HG02852 (cell line): Measurements from ENCODE around the gene DRD3.

Source experiments
- ATAC-seq: cut with Tn5 transposase; IDR thresholded peaks from one replicate; pipeline ENCODE4 v1.9.1; 2021; ENCODE audit warnings: mild to moderate bottlenecking, moderate library complexity; ENCODE audit not compliant: unreplicated experiment

DRD3 gene

DNA sequence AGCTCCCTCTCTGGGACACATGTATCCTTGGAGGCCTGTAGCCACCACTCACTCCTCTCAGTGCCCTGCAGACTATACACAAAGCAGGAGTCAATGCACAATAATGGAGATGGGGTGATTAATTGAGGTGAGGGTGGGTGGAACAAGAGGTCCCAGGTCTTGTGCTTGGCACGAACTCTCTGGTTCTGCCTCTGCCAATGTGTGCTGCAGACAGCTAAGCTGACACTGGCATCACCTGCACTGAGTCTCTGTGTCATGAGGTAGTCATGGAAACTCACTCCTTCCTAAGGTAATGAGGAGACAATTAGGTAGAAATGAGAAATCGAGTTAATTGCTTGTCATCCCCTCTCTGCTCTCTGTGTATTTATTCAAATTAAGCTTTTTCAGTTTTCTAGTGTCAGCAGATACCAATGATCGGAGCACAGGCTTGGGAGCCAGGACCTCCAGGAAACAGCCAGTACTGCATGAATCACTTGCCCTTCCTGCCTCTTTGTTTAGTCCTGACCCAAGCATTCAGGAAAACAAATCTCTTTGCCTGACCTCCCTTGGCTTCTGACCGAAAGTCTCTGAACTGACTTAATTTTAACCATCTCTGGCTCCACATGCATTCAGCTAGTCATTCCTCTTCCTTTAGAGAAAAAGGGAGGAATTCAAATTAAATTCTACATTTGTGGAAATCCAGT, 56.7 kb downstream of the DRD3 start:
- ATAC-seq: no peak

DNA sequence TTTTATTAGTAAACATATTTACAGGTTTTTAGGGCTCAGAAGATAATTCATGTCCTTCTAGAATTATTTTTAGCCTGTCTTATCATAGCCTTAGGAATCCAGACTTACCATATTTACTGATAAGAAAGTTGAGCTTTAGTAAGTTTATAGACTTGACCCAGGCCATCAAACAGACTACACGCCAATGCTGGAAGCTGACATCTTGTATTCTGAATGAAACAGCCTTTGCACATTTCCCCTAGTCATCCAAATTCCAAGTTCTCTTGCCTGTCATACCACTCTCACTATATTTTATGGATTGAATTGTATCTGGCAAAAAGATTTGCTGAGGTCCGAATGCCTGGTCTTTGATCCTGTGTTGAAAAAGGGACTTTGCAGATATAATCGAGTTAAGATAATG, 58.6 kb downstream of the DRD3 start:
- no peak for ATAC-seq

DNA sequence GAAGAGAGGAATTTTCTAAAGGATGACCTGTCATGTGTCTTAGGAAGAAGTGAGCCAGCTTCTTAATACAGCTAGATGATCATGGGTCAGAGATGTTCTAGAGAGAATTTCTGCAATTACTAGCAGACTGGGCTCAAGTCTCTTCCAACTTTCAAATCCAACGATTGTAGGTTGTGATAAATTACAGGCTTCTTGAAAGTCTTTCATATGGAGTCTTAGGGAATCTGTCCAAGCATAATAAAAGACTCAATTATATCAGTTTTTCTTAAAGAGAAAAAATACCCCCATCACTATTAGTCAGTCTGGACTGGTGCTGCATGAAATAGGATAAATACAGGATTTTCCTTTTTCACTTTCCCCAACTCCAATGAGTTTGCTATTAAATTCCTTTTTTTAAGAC, 59.1 kb downstream of the DRD3 start:
- ATAC-seq: no peak

DNA sequence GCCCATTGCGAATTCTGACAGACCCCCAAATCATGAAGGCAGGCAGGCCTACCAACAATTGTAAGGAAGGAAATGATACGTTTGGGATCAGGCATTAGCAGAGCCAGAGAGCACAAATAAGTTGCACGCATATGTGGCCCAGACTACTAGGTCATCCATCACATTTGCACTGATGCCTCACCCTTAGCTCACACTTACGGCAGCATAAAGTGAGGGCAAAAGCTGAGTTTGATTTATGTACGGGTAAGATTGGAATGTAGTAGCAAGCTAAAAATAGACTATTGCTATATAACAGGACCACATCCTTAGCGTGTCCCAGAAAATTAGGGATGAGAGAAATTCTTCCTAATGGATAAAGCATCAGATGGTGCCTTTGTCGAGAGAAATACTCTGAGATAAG, 63.7 kb downstream of the DRD3 start:
- no peak for ATAC-seq

DNA sequence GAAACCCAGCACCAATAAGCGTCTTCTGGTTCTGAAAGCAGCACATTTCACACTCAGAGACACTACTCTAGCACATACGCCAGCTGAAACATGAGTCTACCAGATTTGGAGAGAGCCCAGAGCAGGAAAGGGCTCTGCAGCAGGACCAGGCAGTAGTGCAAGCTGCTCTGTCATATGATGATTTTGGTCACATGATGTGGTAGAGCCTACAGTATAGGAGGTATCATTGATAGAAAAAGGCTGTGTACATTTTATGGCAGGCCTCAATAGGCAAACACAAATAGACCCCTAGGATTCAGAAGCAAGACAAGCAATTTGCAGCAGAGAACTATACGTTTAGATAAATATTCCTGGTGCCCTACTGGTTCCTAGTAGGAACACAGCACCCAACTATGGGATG, 64.1 kb downstream of the DRD3 start:
- no peak for ATAC-seq

DNA sequence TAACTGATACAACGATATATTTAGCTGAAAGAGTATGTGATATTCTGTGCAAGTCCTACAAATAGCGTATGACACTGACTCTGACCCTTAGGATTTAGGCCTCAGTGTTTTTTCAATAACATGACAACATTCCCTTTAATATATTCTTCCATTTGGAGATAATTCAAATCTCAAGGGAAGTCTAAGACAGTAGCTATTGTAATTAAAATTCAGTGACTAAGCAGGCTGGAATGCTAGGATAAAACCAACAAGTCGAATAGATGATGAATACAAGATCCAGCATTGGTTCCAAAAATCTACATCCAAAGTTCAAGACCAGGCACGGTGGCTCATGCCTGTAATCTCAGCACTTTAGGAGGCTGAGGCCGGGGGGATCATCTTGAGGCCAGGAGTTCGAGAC, 66.2 kb downstream of the DRD3 start:
- ATAC-seq: no peak

DNA sequence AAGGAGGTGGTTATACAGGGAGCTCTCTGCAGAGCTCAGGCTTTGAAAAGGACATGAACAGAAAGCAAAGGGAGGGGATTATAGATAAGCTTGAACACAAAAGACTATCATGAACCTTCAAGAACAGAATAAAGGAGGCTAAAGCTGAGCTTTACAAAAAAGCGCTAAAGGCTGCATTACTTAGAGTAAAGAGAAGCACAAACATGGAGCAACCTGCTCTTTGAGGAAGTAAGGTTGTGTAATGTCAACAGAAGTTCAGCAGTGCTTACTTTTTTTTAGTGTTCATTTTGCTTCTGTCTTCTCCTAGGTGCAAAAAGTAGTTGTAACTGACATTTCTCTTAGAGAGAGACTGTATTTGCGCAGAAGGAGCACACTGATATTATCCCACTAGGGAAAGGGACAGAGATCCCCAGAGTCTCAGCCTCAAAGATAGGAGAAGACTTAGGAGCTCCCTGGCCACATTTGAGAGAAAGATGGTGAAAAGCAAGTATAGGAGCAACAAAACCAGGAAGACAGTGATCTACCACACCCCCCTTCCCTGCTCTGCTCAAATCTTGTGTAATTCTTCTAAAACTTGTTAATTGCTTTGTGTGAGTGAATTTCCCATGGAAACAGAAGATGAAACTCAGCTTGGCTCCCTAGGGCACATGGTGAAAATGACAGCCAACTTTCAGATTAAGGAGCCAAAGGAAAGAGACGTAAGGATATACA, 67.6 kb downstream of the DRD3 start:
- no peak for ATAC-seq

DNA sequence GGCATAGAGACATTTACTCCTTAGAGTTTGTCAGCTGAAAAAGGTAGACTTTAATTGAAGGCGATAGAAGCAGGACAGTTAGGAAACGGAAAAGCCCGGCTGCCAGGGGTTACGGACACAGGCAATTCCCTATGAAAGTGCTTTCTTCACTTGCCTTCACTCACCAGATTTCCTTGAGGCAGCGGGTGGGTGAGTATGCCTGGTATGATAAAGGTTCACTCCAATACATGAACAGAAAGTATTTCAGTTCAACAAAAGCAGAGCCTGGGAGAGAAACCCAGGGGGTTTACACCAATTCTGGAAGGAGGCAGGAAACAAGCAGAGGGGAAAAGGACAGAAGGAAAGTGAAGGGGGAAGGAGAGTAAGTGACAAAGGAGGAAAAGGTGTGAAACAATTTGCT, 68.4 kb downstream of the DRD3 start:
- no peak for ATAC-seq

DNA sequence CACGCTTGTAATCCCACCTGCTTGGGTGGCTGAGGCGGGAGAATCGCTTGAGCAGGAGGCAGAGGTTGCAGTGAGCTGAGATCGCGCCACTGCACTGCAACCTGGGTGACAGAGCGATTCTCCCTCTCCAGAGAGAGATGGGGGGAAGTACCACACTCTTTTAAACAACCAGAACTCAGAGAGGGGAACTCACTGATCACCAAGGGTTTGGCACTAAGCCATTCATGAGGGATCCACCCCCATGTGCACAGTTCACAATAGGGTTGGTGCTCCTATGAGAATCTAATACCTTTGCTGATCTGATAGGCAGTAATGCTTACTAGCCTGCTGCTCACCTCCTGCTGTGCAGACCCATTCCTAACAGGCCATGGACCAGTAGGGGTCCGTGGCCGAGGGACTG, 70.7 kb downstream of the DRD3 start:
- no peak for ATAC-seq

DNA sequence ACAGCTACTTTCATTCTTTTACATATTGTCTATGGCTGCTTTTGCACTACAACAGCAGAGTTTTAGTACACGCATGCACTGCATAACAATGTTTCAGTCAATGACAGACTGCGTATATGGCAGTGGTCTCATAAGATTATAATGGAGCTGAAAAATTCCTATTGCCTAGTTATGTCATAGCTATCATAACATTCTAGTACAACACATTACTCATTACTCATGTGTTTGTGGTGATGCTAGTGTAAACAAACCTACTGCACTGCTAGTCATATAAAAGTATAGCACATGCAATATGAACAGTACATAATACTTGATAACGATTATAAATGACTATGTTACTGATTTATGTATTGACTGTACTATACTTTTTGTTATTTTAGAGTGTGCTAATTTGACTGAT, 74.4 kb downstream of the DRD3 start:
- no peak for ATAC-seq

DNA sequence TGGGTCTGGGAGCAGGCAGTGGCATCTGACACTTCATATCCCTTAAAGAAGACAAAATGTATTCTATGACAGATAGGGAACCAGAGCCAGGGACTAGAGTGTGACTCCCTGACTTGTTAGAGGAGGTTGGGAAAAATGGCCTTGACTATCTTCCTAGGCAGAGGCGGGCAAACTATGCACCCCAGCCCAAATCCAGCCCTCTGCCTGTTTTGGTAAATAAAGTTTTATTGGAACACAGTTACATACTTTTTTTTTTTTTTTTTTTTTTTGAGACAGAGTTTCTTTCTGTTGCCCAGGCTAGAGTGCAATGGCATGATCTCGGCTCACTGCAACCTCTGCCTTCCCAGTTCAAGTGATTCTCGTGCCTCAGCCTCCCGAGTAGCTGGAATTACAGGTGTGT, 75.0 kb downstream of the DRD3 start:
- no peak for ATAC-seq

DNA sequence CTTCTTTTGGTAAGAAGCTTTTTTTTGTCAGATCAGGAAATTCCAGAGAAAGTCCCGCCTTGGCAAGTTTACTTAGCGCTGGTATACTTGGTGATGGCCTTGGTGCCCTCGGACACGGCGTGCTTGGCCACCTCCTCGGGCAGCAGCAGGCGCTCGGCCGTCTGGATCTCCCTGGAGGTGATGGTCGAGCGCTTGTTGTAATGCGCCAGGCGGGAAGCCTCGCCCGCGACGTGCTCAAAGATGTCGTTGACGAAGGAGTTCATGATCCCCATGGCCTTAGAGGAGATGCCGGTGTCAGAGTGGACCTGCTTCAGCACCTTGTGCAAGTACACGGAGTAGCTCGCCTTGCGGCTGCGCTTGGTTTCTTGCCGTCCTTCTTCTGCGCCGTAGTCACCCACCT, 75.7 kb downstream of the DRD3 start:
- no peak for ATAC-seq

DNA sequence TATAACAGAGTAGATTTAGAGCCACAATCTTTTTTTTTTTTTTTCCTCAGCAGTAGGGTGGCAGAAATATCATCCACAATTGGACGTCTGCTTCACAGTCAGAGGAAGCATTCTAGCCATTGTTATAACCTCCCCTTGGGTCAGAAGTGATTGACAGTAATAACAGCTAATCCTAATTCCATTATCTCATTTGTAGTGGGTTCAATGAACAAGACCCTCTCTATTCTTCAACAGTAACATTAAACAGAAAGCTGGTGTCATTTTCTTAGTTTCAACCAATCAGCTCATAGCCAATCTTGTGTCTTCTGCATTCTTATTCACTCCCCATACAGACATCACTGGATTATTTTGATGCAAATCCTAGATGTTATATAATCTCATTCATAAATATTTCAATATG, 77.8 kb downstream of the DRD3 start:
- no peak for ATAC-seq

DNA sequence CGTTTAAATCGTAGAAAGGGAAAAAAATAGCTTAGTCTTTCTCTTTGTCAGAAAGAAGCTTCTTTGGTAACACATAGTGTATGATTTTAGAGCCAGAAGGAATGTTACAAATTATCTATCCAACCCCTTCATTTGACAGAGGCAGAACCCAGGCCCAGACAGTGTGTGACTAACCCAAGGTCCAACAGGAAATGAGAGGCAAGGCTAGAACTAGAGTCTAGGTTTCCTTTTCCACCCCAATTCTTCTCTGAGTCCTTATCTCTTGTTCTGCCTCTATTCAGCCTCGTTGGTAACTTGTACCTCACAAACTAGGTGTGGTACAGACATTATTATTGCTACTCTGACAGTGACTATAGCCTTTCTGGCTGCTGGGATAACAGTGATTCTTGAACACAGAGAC, 83.1 kb downstream of the DRD3 start:
- no peak for ATAC-seq

DNA sequence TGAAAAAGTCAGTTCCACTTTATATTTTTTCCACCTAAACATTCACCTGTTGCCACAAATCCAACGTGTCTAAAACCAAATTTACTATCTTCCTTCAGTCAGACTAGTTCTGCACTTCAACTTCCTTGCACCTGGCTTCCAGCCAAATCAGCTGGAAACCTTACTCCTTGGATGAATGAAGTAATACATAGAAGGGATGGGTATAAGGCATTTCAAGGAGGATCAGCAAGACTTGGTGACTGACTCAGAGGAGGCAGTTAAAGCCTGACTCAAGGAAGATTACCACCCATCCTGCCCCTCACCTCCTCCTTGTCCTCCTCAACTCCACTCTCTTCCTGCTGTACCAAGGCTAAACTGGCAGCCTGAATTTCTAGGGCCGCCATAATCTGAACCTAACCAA, 85.3 kb downstream of the DRD3 start:
- ATAC-seq: no peak

DNA sequence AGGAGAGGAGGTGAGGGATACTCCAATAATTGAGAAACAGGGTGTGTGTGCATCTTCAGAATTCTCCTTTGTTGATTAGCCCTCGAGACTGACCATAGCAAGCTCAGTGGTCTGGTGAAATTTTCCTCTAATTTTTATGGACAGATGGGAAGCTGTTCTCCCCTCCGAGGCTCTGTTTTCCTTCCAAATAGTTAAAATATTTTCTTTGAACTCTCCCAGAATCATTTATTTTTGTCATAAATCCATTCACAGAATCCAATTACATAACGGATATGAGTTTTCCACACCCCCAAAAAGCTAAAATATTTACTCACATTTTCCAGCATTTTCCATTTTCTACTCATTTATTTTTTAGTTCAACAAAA, 85.9 kb downstream of the DRD3 start:
- ATAC-seq: no peak

DNA sequence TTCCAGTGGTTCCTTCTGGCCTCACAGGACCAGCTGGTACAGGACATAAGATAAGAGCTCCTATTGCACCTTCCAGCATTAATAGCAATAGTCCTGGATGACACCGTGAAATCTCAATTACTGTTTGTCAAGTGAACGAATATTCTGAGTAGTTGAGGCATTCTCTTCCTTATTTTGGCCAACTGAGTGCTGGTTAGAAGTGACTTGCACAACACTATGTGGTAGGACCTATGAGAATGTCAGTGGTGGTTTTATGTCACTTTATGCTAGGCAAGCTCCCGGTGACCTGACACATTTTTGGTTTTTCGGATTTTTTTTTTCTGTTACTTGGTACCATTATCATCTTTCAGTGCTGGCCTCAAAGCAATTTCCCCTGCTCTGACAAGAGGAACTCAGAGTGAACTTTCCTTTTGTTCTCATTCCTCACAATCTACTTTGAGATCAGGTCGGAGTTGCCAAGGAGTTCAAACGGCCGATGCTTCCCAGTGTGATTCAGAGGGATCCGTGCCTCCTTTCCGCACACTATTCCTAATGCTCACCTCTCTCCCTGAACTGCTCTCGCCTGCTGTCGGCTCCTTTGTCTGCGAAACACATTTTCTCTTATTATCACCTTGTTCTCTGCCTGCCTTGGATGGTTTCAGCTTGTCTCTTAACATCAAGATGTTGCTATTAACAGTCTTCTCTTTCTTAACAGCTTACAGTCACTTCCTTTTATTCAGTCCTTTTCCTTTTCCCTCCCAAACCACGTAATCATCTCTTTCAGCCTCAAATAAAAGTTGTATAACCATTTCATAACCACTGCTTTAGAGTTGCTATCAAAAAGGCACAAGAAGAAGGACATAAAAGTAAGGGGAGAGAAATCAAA, 86.5 kb downstream of the DRD3 start:
- ATAC-seq: no peak

DNA sequence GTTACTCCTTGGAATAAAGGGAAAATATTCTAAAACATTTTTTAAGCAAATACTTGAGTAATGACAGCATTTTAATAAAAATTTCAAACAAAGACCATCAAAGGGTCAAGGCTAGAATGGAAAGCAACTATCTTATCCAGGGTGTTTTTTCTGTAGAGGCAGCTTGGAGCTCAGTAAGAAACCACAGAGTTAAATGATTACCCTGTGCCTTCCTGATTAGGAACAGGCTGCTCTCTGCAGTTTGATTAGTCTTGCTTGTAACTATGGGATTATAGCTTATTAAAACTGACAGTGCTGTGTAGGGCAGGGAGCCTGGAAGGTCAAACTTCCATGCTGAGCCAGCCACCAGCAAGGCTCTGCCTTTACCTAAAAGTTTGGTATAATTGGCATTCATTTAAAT, 89.2 kb downstream of the DRD3 start:
- no peak for ATAC-seq

DNA sequence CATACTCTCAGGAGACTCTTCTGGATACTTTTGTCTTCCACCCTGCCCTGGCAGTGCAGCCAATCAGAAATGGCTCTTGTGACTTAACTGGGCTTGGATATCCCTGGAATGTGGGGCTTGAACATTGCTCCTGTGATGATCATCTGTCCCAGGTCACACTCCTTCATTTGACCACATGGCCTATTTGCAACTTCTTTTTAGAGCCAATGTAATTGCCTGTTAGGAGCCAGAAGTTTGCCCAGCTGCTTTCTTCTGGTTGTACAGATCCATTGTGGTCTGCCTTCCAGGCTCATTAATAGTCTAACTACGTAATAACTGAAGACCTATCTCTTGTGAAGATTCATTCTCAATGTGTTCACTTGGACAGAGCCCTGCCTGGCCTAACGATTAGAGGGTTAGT, 92.5 kb downstream of the DRD3 start:
- ATAC-seq: no peak

DNA sequence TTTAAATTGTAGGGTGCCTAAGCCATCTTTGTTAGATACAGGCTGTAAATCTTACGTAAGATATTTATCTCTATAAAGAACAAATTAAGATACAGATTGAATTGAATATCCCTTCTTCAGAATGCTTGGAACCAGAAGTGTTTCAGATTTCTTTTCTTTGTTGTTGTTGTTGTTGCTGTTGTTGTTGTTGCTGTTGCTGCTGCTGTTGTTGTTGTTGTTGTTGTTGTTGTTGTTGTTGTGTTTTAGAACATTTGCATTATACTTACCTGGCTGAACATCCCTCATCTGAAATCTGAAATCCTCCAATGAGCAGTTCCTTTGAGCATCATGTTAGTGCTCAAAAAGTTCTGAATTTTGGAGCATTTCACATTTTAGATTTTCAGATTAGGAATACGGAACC, 95.7 kb downstream of the DRD3 start:
- no peak for ATAC-seq

DNA sequence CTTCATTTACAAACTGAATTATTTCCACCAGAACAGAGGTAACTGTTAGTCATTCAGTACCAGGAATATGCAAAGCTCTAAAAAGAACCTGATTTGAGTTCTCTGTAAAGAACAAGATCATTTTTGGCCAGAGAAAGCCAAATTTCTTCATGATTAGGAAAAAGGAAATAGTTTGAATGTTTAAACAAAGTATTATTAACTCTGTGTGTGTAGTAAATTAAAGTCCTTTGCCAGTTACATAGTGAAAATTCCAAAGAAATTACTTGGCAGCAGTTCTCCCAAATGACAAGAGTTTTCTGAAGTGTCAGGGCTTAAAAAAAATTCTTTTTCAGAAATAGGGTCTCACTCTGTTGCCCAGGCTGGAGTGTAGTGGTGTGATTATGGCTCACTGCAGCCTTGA, 97.8 kb downstream of the DRD3 start:
- ATAC-seq: no peak

DNA sequence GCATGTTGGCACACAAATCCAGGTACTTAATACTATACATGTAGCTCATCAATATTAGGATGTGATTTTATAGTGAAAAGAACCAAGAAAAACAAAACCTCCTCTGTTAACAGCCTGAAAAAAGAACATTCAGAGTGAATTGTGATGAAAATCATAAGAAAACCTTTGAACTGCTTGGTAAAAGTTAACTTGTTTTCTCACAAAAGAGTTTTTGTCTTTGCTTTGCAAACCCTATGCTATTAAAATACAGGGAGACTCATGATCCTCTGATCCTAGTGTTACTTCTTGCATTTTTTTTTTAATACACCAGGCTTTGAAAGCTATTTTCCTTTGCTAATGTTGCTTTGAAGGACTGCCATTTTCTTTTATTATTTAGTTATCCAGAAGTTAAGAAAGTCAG, 98.7 kb downstream of the DRD3 start:
- ATAC-seq: no peak
